NCI-H226 (cell line): ENCODE data around the gene ERCC2.
A peak's percentile ranks its signal among the peaks of the same experiment; 100 is the strongest.
"Not testable (repeated sequence)": the region's sequence is repeated elsewhere in the genome, so short reads cannot be mapped to it uniquely, and the experiment has no call there.

Source experiments
- DNase-seq: peaks from one replicate; pipeline ENCODE4 v3.0.0-alpha.2; 2015

Gene ERCC2

GRCh38 chr19:45352914-45353796 lies 17.2 kb downstream of the ERCC2 start:
- no peak for DNase-seq

GRCh38 chr19:45352471-45352870 lies 17.9 kb downstream of the ERCC2 start:
- DNase-seq, result no peak

GRCh38 chr19:45352062-45352461 lies 18.3 kb downstream of the ERCC2 start:
- no peak for DNase-seq

DNA sequence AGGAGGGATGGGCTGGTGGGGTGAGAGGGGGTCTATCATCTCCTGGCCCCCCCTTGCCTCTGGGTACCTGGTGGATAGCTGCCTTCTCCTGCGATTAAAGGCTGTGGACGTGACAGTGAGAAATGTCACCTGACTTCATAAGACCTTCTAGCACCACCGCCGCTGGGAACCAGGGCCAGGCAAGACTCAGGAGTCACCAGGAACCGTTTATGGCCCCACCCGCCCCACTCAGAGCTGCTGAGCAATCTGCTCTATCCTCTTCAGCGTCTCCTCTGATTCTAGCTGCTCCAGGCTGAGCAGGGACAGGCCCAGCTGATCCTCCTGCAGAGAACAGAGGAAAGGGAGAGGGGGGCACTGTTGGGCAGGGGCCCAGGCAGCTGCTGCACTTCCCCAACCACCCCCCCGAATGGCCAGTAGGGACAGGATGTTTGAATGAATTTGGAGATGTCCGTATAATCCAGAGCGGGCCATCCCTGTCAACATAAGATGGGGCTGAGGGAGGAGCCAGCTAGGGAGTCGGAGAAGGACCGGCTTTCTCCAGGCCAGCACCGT lies 18.9 kb downstream of the ERCC2 start:
- no peak for DNase-seq

DNA sequence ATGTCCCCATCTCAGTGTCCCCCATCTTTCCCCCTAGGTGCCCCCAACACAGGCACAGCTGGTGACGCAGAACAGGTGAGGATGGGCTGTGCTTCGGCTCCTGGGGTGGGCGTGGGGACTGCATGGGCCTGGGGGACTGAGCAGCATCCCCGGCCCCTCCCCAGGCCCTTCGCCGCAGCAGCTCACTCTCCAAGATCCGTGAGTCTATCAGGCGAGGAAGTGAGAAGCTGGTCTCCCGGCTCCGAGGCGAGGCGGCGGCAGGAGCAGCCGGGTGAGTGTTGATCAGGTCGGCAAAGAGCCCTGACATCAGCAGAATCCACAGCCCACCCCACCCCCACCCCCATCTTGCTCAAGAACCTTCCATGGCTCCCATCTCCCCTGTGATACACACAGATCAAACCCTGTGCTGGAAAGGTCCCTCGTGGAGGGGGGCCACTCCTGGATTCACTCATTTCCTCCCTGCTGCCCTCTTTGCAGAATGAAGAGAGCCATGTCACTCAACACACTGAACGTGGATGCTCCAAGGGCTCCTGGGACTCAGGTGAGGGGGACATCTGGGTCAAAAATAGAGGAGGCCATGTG lies 19.8 kb downstream of the ERCC2 start:
- no peak for DNase-seq

DNA sequence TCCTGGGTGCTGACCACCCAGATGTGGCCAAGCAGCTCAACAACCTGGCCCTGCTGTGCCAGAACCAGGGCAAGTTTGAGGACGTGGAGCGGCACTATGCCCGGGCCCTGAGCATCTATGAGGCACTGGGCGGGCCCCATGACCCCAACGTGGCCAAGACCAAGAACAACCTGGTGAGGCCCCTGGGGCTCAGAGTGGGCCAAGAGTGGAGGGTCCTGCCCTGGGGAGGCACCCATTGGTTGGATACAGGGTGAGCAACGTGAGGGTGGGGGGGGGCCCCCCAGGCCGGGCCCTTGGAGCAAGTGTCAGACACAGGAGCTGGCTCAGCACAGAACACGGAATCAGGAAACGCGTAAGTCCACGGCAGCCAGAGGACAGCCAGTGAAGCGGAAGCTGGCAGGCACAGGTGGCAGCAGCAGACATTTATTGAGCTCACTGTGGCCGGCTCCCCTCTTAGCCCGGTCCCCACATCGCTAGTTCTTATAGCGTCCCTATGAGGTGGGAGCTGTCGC lies 20.9 kb downstream of the ERCC2 start:
- no peak for DNase-seq

GRCh38 chr19:45349126-45349415 lies 21.3 kb downstream of the ERCC2 start:
- DNase-seq, result no peak

GRCh38 chr19:45348367-45349125 lies 21.8 kb downstream of the ERCC2 start:
- DNase-seq, result no peak

- DNase-seq, result no peak
These were observed 22.6 kb downstream of the ERCC2 start for GRCh38 chr19:45347570-45348366.

DNA sequence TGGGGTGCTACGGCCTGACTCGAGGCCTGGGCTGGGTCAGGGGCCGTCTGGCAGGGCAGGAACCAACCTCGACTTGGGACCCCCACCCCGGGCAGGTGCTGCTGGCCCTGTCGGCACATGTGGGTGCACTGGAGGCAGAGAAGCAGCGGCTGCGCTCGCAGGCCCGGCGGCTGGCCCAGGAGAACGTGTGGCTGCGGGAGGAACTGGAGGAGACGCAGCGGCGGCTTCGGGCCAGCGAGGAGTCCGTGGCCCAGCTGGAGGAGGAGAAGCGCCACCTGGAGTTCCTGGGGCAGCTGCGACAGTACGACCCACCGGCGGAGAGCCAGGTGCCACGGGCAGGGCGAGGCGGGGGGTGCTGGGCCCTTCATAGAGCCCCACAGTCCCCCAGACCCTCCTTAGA lies 23.9 kb downstream of the ERCC2 start:
- DNase-seq, result no peak

GRCh38 chr19:45345506-45345860 lies 24.9 kb downstream of the ERCC2 start:
- DNase-seq, result no peak

DNA sequence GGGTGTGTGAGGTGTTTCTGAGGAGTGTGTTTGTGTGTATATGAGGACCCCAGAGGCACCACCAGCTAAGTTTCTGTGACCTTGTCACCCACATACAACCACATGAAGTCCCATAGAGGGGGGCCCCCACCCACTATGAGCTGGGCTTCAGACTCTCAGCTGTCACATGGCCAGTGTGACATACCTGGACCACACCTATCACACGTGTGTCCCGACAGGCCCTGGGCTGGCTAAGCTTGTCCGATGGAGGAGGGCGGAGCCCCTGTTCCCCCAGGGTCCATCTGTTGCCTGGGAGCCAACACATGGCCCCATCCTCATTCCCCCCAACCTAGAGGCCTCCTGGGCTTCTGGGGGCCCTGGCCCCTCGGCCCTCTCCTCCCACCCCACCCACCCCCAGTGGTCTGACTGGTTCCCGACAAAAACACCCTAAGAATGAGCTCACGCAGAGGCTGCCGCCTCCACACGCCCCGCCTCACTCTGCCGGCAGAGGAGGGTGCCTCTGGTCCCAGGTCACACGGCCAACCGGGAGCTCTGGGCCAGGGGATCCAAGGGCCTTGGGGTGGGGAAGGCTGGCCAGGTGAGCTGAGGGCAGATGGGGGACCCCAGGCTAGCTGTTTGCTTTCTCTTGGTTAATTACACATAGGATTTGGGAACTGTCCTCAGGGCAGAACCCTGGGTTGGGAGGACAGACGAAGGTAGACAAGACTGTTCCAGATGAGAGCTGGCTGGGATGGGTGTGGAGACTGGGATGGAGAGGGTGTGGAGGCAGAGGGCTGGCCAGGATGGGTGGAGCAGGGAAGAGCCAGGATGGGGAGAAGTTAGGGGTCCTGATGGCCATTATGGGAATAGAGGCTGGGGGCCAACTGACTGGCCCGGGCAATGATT lies 25.5 kb downstream of the ERCC2 start:
- no peak for DNase-seq

GRCh38 chr19:45342911-45343310 lies 27.5 kb downstream of the ERCC2 start:
- DNase-seq, result no peak

DNA sequence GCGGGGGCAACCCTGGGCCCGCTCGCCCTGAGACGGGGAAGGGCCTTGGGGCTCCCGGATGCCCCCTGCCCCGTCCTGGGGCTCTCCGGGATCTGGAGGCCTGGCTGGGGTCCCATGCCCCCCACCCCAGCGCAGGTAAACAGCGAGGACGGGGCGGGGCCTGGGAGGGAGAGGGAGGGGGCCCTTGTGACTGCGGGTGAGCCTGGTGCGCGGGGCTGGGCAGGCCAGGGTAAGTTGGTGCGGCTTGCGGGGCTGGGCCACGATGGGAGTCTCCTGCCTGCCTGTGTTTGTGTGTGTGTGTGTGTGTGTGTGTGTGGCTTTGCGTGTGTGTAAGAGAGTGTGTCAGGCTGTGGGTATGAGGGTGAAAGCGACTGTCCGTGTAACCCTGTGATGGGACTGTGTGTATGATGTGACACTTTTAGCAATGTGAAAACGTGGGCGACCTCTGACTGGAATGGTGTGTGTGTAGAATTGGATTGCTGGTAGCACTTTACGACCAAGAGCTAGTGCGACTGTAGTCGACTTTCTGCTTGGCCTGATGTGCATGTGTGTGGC lies 29.4 kb downstream of the ERCC2 start:
- no peak for DNase-seq

DNA sequence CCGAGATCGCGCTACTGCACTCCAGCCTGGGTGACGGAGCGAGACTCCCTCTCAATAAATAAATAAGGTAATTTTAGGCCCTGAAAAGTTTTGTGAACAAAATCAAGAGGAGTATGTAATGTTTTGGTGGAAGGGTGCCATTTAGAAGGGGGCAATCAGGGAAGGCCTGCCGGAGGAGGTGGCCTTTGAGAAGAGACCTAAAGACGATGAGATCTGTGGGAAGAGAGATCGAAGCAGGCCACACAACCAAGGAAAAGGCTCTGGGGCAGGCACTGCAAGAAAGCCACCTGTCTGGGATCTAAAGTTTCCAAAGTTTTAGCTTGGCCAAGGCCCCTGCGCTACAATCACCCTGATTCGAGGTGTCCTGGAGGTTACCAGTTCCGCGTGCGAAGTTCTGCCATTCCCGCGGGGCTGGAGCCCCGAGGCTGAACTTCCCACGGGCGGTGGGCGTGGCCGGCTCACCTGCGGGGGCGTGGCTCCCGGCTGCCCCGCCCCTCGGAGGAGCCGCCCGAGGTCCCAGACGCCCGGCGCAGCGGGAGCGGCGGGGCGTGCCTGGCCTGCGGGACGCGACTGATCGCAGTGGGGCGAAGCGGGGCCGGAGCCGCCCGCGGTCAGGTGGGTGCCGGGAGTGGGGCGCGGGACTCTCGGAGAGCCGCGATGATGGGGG lies 30.0 kb downstream of the ERCC2 start, which contains the start of gene KLC3:
Gene KLC3, plus strand, starts transcription at position 519 of the 667 bp plus-strand sequence. CDS start 4,792 bp downstream, outside the sequence.
- DNase-seq, result peak; percentile 19

- DNase-seq, result no peak
These were observed 30.7 kb downstream of the ERCC2 start for GRCh38 chr19:45339629-45340028.

GRCh38 chr19:45336696-45337251 lies 33.6 kb downstream of the ERCC2 start:
- no peak for DNase-seq

GRCh38 chr19:45334881-45335280 lies 35.5 kb downstream of the ERCC2 start:
- DNase-seq, result not testable (repeated sequence)

DNA sequence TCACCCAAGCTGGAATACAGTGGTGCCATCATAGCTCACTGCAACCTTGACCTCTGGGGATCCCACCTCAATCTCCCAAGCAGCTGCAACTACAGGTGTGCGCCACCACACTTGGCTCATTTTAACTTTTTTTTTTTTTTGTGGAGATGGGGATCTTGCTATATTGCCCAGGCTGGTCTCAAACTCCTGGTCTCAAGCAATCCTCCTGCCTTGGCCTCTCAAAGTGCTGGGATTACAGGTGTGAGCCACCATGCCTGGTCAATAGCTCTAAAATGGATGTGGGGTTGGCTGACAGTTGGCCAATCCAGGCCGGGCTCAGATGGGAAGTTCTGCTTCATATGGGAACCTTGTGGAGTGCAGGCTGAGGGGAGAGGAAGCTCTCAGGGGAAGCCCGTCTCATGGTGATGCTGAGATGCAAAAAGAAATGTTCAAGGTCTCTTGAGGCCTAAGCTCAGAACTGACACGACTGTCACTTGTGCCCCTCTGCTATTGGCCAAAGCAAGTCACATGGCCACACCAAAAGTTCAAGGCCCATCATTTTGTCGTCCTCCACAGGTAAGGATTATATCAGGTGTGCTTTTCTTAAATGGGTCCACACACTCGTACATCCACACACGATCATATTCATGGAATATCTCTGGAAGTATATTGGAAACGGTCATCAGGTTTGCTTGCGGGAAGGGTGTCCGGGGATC lies 36.6 kb downstream of the ERCC2 start:
- DNase-seq, result no peak

- no peak for DNase-seq
These were observed 39.0 kb downstream of the ERCC2 start for GRCh38 chr19:45331411-45331810.
